GM18867 (cell line): ENCODE data around the gene YAP1.
"Not testable (repeated sequence)": the region's sequence is repeated elsewhere in the genome, so short reads cannot be mapped to it uniquely, and the experiment has no call there.

Source experiments
- ATAC-seq: cut with Tn5 transposase; IDR thresholded peaks from one replicate; pipeline ENCODE4 v1.9.1; 2021; ENCODE audit warnings: mild to moderate bottlenecking, moderate library complexity; ENCODE audit not compliant: unreplicated experiment

YAP1 gene

DNA sequence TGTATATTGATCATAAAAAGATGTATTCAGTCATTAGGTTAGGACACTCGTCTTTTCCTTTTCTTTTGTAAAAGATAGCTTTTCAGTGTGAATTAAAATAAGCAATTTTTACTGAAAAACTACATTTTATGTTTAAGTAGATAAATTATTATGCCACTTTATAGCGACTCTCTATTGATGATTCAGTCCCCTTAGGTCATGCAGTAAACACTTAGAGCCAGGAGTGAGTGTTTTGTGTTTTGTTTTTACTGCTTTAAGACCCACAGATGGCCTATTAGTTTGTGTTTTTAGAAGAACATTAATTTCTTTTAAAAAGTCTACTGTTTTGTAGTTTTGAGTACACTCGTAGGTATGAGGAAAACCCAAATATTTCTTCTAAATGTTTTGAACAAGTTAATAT, 86.6 kb downstream of the YAP1 start:
- no peak for ATAC-seq

DNA sequence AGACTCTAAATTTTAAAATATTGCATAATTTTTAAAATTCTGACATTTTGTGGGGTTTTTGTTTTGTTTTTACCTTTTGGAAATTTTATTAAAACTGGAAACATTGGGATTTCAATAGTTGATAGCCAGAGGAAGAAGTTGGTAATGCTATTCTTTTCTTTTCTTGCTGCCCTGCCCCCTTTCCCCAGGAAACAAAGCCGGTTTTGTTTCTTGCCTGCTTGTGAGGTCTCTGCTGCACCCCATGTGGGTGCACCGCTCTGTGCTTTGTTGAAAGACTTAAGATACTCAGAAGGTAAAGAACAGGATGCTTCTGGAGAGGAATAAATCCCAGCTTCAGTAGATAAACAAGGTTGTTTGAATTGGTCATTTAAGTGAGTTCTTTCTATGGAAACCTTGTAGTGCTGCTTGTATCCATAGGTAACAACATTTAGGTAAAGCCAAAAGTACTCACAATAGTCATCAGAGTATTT, 87.5 kb downstream of the YAP1 start:
- ATAC-seq = no peak

DNA sequence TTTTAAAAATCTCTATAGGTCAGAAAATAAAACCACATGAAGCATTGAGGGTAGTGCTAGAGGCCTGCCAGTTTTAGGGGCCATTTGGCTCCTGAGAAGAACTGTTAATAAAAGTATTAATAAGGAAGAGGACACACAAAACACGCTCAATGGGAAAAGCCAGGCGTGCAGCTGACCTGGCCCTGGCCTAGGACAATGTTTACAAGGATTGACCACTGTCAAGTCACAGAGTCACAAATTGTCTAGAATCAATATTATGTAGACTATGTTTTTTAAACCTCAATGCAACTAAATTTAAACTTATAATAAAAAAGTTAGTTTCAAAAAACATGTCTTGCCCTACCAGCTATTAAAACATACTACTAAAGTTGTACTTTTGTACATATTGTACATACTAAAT, 89.4 kb downstream of the YAP1 start:
- no peak for ATAC-seq

DNA sequence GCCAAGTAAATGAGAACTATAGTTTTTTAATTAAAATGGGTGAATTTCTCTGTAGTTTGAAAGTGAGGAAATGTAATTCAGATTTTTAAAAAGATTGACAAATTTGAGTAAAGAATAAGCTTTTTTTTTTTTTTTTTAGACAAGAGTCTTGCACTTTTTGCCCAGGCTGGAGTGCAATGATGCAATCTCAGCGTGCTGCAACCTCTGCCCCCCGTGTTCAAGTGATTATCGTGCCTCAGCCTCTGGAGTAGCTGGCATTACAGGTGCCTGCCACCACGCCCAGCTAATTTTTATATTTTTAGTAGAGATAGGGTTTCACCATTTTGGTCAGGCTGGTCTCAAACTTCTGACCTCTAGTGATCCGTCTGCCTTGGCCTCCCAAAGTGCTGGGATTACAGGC, 90.1 kb downstream of the YAP1 start:
- ATAC-seq = not testable (repeated sequence)

DNA sequence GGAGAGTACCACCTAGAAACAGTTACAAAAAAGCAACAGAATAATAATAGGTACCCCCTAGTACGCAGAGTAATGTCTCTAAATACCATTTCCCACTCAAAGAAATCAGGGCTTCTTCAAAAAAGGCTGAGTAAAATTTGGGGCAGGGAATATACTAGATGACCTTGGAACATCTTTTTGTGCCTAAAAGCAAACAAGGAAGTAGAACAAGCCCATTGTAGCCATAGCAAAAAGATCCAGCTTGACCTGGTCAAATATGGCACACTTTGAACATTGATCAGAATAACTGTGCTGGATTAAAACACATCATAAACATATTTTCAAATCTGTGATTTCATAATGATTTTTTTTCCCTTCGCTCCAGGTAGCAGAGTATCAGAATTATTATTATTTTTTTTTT, 91.5 kb downstream of the YAP1 start:
- no peak for ATAC-seq

DNA sequence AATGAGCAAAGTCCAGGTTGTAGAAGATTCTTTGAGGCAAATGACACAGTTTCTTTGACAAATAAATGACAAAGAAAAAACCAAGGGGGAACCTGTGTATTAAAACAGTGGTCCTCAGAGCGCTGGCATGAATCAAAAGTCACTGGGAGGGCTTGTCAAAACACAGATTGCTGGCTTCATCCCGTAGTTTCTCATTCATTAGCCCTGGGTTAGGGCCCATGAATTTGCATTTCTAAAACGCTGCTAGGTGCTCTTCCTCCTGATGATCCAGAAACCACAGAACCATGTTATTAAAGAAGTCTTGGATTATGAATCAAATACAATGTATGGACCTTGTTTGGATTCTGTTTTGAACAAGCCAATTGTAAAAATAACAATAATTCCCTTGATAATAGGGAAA, 92.7 kb downstream of the YAP1 start:
- ATAC-seq = no peak

DNA sequence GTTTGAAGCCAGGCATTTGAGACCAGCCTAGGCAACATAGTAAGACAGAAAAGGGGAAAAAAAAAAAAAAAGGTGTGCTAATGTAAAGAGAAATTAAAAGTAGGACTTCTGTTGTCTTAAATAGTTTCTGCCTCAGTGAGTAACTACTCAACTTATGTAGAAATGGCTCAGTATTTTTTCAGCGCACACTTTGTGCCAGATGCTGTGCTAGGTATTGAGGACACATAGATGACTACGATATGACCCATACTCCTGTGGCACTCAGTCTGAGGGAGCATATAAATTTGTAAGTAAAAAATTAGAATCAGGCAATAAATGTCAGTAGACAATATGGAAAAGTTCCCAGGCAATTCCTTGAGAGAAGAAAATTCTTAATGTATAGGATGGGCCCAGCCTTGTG, 93.9 kb downstream of the YAP1 start:
- no peak for ATAC-seq

DNA sequence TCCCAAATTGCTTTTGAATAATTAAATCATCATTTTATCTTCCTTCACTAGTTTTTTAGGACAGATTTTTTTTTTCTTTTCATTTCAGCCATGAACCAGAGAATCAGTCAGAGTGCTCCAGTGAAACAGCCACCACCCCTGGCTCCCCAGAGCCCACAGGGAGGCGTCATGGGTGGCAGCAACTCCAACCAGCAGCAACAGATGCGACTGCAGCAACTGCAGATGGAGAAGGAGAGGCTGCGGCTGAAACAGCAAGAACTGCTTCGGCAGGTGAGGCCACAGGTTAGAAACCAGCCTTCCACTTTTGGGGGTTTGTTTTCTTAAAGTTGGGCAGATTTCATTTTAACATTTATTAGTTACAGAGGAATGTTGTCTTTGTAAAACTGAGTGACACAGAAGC, 95.6 kb downstream of the YAP1 start:
- peak; percentile 53 for ATAC-seq

DNA sequence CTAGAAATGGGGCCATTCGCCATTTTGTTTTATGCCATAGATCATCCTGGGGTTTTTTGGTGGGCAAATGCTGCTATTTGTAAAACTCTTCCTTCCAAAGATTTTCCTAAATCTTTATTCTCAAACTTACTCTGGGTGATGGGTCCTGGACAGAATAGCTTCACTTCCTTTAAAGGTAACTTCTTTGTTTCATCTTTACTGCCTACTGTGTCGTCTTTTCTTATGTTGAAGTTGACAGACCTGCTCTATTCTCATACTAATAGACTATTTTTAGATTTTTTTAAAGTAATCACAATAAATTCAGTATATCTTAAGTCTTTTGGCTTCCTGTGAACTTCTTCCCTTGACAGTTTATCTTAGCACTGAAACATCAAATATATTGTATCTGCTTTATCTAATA, 98.6 kb downstream of the YAP1 start:
- ATAC-seq = no peak

DNA sequence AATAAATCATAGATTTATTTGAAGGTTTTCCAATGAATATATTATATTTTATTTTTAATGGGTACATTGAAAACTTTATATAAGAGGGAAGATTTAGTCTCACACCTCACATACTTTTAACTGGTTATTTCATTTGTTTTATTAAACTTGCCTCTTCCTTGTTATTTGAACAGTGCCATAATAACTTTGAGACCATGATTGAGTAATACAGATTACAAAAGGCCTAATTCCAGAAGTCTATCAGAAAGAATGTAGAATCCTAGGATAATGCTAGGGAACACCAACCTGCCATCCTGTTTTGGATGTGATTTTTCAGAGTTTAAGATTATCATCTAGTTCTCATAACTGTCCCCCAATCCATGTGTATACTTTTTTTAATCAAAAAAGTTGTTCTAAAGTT, 104.4 kb downstream of the YAP1 start:
- ATAC-seq = no peak

DNA sequence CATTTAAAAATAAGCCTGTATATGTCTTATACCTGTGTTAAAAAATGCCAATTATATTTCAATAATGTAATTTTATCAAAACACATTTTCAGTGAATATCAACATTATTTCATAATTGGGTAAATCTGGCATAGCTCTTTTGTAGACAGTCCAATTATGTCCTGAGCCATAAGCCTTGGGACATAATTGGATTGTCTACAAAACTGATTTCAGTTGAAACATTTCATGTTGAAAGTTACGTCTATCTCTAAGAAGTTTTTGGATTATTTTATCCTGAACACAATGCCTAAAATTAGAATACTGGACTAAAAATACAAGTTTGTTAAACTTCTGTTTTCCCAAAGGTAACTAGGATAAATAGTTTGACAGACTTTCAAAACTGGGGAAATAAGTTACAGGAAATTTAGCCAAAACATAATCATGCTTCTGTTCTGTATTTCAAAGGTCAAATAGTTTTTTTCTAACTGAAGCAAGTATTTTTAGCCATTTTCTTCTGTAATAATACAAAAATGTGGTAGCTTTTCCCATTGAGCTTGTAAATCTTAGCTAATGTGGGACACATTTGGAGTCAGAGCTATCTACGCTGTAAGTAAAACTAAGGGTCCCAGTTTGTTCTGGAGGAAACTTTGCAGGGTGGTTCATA, 106.3 kb downstream of the YAP1 start:
- no peak for ATAC-seq

DNA sequence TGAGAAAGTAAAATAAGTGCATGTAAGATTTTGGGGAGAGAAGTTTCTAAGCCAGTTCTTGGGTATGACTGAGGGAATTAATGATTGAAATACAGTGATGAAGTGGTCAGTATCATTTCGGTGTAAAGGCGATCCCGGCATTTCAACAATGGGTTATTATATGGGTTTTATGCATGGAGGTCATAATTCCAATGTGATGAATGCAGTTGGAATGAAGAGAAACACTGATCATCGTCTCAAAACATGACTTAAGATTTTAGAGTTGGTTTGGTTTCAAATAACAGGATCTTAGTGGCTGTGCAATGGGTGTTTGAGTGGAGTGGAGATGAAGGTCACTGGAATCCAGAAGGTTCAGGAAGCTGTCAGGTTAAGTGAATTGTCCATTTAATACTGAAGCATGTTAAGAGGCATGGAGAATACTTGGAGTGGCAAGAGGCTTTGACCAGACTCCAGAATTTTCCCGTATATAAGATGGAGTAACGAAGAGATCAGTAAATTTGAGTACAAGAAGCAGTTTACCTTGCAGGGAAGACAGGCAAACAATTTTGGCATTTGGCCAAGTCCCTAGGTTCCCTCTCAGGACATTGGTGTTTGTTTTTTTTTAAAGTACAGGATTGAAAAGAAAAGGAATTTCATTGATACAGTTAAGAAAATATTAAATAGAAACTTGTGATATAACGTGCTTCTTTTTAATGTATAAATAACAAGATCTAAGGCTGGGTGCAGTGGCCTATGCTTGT, 110.7 kb downstream of the YAP1 start:
- no peak for ATAC-seq

DNA sequence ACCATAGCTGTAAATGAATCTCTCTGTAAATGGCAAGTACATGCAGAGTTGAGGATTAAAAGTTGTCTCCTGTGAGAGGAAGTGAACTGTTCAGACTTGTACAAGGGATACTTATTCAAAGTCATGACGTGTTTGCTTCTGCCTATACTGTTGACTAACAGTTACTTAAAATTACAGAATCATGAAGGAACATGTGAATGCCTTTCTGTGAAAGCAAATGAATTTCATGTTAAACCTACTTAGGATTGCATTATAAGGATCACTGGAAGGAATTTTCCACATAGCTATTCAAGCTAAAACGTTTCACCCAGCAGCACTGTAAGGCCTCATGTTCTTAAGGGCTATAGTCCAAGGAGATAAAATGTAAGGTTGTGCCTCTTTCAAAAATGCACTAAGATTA, 113.6 kb downstream of the YAP1 start:
- ATAC-seq = no peak

DNA sequence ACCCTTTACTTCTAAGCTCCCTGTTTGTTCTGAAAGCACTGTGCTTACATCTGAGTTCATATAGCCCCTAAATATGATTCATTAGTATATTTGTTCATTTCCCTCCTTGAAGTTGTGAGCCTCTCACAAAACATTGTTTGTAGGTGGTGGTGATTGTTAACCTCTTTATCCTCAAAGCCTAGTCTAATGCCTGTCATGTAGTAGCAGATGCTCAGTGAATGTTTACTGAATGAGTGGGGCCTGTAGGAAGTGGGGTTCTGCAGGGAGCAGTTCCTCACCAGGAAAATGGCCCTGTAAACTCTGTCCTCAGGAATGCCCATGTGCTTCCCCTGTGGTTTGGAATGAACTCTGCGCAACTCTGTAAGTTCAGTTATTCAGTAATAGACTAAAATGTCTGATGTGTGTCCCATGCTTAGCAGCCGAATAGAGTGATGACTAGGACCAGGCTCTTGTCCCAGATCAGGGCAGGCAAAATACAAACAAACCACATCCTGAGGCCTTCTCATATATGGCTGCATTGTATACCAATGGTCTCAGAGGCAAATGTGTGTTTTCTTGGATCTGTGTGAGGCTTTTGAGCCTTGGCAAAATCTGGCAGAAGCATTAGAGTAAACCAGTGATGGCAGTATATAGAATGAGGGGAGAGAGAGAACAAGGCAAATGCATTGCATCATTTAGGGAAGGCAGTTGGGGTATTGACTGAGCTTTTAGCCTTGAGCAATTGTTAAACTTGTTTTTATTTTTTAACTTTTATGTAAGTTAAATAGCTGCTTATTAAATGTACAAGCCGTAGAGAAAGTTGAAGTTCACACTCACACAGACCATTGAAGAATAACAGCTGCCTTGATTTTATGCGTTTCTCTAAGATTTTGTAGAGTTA, 115.7 kb downstream of the YAP1 start:
- no peak for ATAC-seq

DNA sequence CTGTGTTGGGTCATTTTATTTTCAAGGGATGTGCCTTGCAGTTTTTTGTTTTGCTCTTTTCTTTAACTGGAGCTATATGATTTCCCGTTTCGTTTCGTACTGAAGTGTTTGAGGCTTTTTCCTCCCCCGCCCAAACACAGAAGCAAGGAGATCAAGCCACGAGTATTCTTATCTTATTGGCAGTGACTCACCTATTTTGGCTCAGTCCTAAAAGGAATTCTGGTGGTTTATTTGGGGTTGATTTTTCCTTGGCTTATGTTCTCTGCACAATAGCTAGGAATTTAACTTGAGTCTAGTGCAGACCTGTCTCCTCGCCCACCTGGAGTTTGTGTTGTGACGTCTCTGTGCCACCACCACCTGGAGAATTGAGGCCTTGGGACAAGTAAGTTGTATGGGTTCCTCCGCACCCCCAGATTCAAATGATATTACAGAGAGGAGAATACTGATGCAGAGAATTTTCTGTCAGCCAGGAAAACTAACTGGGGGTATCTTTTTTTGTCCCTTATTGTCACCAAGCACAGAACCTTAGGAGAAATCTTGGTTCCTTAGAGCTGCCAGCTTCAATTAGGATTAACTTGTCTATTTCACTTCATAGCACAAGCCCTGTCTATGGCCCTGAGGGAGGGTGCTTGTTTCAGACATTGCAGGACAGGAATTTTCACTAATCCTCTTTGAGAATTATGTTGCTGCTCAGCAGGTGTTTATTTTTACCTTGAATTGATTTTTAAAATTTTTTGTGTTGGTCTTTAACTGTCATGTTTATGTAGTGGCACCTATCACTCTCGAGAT, 116.6 kb downstream of the YAP1 start:
- ATAC-seq = no peak

DNA sequence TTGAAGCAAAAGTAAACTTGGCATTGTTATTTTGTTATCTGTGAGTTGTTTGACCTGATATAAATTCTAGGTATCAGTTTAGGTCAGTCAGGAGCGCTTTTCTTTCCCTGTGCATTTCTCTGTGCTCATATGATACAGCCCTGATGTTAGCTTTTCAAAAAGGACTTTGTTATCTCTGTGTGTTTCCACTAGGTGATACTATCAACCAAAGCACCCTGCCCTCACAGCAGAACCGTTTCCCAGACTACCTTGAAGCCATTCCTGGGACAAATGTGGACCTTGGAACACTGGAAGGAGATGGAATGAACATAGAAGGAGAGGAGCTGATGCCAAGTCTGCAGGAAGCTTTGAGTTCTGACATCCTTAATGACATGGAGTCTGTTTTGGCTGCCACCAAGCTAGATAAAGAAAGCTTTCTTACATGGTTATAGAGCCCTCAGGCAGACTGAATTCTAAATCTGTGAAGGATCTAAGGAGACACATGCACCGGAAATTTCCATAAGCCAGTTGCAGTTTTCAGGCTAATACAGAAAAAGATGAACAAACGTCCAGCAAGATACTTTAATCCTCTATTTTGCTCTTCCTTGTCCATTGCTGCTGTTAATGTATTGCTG, 119.4 kb downstream of the YAP1 start:
- no peak for ATAC-seq

DNA sequence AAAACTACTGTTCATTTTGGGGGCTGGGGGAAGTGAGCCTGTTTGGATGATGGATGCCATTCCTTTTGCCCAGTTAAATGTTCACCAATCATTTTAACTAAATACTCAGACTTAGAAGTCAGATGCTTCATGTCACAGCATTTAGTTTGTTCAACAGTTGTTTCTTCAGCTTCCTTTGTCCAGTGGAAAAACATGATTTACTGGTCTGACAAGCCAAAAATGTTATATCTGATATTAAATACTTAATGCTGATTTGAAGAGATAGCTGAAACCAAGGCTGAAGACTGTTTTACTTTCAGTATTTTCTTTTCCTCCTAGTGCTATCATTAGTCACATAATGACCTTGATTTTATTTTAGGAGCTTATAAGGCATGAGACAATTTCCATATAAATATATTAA, 119.9 kb downstream of the YAP1 start:
- ATAC-seq = no peak

DNA sequence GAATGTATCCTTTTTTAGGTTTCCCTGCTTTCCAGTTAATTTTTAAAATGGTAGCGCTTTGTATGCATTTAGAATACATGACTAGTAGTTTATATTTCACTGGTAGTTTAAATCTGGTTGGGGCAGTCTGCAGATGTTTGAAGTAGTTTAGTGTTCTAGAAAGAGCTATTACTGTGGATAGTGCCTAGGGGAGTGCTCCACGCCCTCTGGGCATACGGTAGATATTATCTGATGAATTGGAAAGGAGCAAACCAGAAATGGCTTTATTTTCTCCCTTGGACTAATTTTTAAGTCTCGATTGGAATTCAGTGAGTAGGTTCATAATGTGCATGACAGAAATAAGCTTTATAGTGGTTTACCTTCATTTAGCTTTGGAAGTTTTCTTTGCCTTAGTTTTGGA, 120.7 kb downstream of the YAP1 start:
- no peak for ATAC-seq

DNA sequence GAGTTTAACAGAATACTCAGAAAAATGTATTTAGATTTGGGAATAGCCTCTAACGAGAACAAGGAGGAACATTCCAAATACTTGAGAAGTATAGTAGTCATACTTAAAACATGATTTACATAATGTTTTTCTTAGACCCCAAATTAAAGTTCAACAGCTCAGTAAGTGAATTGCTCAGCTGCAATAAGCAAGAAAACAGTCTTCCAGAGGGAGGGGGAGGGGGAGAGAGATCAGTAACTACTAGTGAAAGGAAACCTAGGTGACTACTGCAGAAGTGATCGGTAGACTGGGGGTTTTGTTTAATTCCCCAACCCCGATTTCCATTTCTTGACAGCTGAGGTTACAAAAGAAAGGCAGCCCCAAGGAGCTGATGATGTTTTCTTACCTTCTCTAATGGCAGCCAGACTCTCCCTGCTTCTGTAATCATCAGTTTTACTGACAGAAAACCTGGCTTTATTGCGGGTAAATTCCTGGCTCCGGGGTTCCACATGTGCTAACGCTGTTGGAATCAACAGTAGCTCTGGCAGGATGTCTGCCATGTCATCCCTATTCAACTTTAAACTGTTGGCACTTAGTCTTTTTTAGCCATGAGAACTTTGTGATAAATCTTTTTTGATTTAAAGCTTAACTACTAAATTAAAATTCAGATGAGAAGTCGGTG, 124.7 kb downstream of the YAP1 start:
- no peak for ATAC-seq

DNA sequence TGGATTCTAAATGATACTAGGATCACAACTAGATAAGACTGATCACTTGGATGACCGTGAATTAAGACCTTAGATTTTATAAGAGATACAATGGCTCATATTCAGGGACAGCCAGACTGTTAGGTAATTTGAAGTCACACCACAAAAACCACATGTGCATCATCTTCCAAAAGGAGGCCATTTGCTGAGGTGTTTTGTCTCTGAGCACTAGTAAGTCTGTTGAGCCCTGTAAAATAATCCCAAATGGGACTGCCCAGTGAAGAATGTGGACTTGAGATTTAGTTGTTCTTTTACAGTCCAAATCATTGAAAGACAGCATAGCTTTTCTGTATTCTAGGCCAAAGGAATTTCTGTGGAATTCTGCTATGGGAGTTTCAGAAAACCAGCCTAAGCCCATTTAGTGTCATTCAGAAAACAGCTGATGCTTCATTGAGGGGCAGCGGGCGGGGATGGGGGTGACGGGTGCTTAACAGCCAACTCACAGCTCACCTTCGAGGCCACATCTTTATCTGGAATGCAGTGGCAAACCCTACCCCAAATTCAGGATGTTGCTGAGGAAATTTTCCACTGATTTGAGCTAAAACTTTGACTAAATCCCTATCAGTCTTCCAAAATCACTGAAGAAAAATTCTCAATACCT, 127.0 kb downstream of the YAP1 start:
- ATAC-seq = no peak
